ENCODE measurements around the gene EVI2B.

EVI2B gene

GRCh38 chr17:31329221-31329620 lies 15.4 kb upstream of the EVI2B start:
- no peak overlapping the region for H3K4me3 ChIP-seq (ENCODE audit: low read depth, low read length)
- no peak for TF ChIP-seq CTCF (IDR thresholded peaks at IDR 0.05; ENCODE audit: low read depth, low read length)

- no peak for TF ChIP-seq CTCF (IDR thresholded peaks at IDR 0.05; ENCODE audit: low read depth, low read length)
- H3K4me3 ChIP-seq (ENCODE audit: low read depth, low read length) = no peak overlapping the region
Measured at GRCh38 chr17:31328160-31328535, 14.3 kb upstream of the EVI2B start.

DNA sequence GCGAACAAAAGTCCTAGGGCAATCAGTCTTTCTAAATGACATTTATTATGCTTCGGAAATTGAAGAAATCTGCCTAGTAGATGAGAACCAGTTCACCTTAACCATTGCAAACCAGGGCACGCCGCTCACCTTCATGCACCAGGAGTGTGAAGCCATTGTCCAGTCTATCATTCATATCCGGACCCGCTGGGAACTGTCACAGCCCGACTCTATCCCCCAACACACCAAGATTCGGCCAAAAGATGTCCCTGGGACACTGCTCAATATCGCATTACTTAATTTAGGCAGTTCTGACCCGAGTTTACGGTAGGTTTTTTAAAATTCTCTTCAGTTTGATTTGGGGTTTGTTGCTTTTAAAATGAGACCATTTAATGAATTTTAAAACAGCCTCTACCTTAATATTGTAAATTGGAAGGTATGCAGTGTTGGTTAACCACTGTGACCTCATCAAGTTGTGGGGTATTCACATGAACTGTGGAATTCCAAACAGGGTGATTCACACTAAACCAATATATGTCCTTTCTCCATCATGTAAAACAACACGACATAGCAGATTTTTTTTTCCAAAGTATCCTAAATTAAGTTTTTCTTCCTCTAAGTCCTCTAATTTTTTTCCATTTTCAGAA lies 13.8 kb upstream of the EVI2B start:
- TF ChIP-seq CTCF (IDR thresholded peaks at IDR 0.05; ENCODE audit: low read depth, low read length) = no peak
- no peak overlapping the region for H3K4me3 ChIP-seq (ENCODE audit: low read depth, low read length)

DNA sequence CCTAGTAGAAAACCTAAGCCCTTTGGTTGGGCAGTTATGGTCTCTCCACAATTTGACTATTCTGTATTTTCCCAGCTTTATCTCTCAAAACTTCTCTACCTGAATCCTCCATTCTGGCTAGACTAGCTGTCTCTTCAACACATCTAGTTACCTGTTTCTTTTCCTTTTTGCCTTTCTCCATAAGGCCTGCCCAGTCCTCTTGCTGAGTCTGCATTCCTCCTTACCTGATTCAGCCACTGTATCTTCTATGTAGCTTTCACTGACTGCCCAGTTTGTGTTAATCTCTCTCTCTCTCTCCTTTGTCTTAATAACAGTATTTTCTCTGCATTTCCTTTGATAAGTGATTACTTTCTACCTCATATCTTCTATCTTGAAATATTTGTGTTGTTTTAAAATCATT lies 9.7 kb upstream of the EVI2B start:
- no peak overlapping the region for H3K4me3 ChIP-seq (ENCODE audit: low read depth, low read length)
- no peak for TF ChIP-seq CTCF (IDR thresholded peaks at IDR 0.05; ENCODE audit: low read depth, low read length)

- TF ChIP-seq CTCF (IDR thresholded peaks at IDR 0.05; ENCODE audit: low read depth, low read length) = no peak
- no peak overlapping the region for H3K4me3 ChIP-seq (ENCODE audit: low read depth, low read length)
Measured at GRCh38 chr17:31321966-31322365, 8.1 kb upstream of the EVI2B start.

DNA sequence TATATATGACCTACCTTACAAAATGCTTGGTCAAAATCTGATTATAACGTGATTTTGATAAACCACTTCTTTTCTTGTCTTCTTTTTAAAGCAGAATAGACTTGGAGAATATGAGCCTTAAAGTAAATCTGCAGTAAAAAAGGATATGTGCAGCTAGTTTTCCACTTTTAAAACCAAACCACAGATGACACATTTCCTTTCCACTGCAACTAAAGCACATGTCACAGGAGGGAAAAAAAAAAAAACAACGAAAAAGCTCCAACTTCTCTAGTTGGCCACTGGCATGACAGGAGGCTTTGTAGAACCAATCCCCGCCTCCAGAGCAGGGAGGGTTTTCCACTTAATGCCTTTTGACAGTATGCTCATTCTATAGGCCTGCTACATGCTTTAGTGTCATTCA lies 7.6 kb upstream of the EVI2B start, which contains the start of gene EVI2A:
TSS of gene EVI2A (minus strand) at position 142 of the 400 bp plus-strand sequence. CDS start 2,609 bp downstream, outside the sequence.
- TF ChIP-seq CTCF (IDR thresholded peaks at IDR 0.05; ENCODE audit: low read depth, low read length) = no peak
- H3K4me3 ChIP-seq (ENCODE audit: low read depth, low read length) = no peak within 1 kb of the TSS

GRCh38 chr17:31320791-31321190 lies 6.9 kb upstream of the EVI2B start:
- TF ChIP-seq CTCF (IDR thresholded peaks at IDR 0.05; ENCODE audit: low read depth, low read length) = no peak
- H3K4me3 ChIP-seq (ENCODE audit: low read depth, low read length) = no peak overlapping the region
